SU-DHL-6 (cell line): ENCODE measurements around the gene CD96.
"Not testable (repeated sequence)": the region's sequence is repeated elsewhere in the genome, so short reads cannot be mapped to it uniquely, and the experiment has no call there.

ENCODE experiments used
- H2AFZ ChIP-seq: fragments of 200-600 bp; sonication (generic); 2 replicates; pipeline ENCODE4 v1.6.1; 2014; ENCODE audit warnings: low read depth, mild to moderate bottlenecking, moderate library complexity, mixed read lengths, antibody characterized with exemption, low read length; ENCODE audit not compliant: severe bottlenecking
- H3F3A ChIP-seq: fragments of 200-600 bp; shearing (Covaris generic); 2 replicates; pipeline ENCODE4 v1.6.0; 2016; ENCODE audit warnings: antibody characterized with exemption, mild to moderate bottlenecking; ENCODE audit not compliant: insufficient read depth
- H3K27ac ChIP-seq: fragments of 200-600 bp; sonication (generic); 2 replicates; pipeline ENCODE4 v1.5.1; 2016; ENCODE audit warnings: low read depth, mild to moderate bottlenecking, low read length, moderate library complexity, mixed read lengths
- H3K27me3 ChIP-seq: fragments of 200-600 bp; sonication (generic), shearing (Covaris generic); 2 replicates; pipeline ENCODE4 v1.6.0; 2014; ENCODE audit warnings: mild to moderate bottlenecking, low read length
- H3K36me3 ChIP-seq: fragments of 200-600 bp; sonication (generic); 2 replicates; pipeline ENCODE4 v1.6.1; 2014; ENCODE audit warnings: mild to moderate bottlenecking, low read length, mixed read lengths
- H3K4me2 ChIP-seq: fragments of 300-600, 200-600 bp; shearing (Covaris generic), sonication (generic); 2 replicates; pipeline ENCODE4 v1.6.0; 2014; ENCODE audit warnings: low read length, low read depth, mild to moderate bottlenecking; ENCODE audit not compliant: poor library complexity, severe bottlenecking
- H3K4me3 ChIP-seq: fragments of 200-600 bp; sonication (generic); 2 replicates; pipeline ENCODE4 v1.5.1; 2014; ENCODE audit warnings: antibody characterized with exemption, low read length, mild to moderate bottlenecking, mixed read lengths; ENCODE audit not compliant: insufficient read depth, poor library complexity, severe bottlenecking
- H3K79me2 ChIP-seq: fragments of 200-600 bp; sonication (generic); 2 replicates; pipeline ENCODE4 v1.6.1; 2014; ENCODE audit warnings: mild to moderate bottlenecking, low read length, moderate library complexity; ENCODE audit not compliant: insufficient read depth
- H3K9ac ChIP-seq: fragments of 200-600 bp; sonication (generic); 2 replicates; pipeline ENCODE4 v1.7.0; 2014; ENCODE audit warnings: mild to moderate bottlenecking, low read length
- H3K9me2 ChIP-seq: fragments of 200-600 bp; sonication (generic); replicated peaks from 2 replicates; pipeline ENCODE4 v1.6.1; 2014; ENCODE audit warnings: low read length; ENCODE audit not compliant: insufficient read depth
- H3K9me3 ChIP-seq: fragments of 200-600 bp; sonication (generic); 2 replicates; pipeline ENCODE4 v1.6.1; 2014; ENCODE audit warnings: low read length, mixed read lengths; ENCODE audit not compliant: insufficient read depth
- H4K20me1 ChIP-seq: fragments of 200-600 bp; sonication (generic); 2 replicates; pipeline ENCODE4 v1.6.1; 2014; ENCODE audit warnings: low read depth, mild to moderate bottlenecking, antibody characterized with exemption, low read length, moderate library complexity, mixed read lengths
- EZH2phosphoT487 ChIP-seq: fragments of 200-600 bp; sonication (generic), shearing (Covaris generic); conservative IDR thresholded peaks from 2 replicates; pipeline ENCODE4 v1.6.1; 2018; ENCODE audit warnings: mild to moderate bottlenecking, antibody characterized with exemption, low read length, moderate library complexity, mixed read lengths
- TF ChIP-seq, protein P1 (sequence below): fragments of 200-600 bp; sonication (generic); IDR thresholded peaks from one replicate; pipeline ENCODE4 v1.5.1; 2017; ENCODE audit warnings: antibody characterized with exemption, mild to moderate bottlenecking, low read length, moderate library complexity; ENCODE audit not compliant: insufficient read depth, poor library complexity, severe bottlenecking

CD96 gene

GRCh38 chr3:111627092-111627491 lies 85.1 kb downstream of the CD96 start:
- Histone ChIP-seq H3F3A (no peaks in the 10 kb centered on the region), H2AFZ (no peak overlapping the region), H3K27ac (no peak overlapping the region), H3K27me3 (no peaks in the 10 kb centered on the region; the same call in 1 of the 2 replicates), H3K9me3 (no peaks in the 10 kb centered on the region), H3K4me2 (no peak overlapping the region), H3K9ac (no peak overlapping the region), H3K36me3 (no peaks in the 10 kb centered on the region), H3K4me3 (no peak overlapping the region), H4K20me1 (no peaks in the 10 kb centered on the region), H3K79me2 (no peaks in the 10 kb centered on the region), H3K9me2 (no peaks in the 10 kb centered on the region)
- TF ChIP-seq EZH2phosphoT487, result no peak
- TF ChIP-seq, protein P1, sequence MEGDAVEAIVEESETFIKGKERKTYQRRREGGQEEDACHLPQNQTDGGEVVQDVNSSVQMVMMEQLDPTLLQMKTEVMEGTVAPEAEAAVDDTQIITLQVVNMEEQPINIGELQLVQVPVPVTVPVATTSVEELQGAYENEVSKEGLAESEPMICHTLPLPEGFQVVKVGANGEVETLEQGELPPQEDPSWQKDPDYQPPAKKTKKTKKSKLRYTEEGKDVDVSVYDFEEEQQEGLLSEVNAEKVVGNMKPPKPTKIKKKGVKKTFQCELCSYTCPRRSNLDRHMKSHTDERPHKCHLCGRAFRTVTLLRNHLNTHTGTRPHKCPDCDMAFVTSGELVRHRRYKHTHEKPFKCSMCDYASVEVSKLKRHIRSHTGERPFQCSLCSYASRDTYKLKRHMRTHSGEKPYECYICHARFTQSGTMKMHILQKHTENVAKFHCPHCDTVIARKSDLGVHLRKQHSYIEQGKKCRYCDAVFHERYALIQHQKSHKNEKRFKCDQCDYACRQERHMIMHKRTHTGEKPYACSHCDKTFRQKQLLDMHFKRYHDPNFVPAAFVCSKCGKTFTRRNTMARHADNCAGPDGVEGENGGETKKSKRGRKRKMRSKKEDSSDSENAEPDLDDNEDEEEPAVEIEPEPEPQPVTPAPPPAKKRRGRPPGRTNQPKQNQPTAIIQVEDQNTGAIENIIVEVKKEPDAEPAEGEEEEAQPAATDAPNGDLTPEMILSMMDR, result no peak

DNA sequence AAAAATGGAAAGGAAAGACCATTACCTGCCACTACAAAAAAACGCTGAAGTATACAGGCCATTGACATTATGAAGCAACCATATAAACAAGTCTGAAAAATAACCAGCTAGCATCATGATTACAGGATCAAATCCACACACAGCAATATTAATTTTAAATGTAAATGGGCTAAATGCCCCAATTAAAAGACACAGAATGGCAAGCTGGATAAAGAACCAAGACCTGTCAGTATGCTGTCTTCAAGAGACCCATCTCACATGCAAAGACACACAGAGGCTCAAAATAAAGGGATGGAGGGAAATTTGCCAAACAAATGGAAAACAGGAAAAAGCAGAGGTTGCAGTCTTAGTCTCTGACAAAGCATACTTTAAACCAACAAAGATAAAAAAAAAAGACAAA lies 87.0 kb downstream of the CD96 start:
- not testable (repeated sequence) for H3K79me2 ChIP-seq, H3F3A ChIP-seq, H3K4me2 ChIP-seq, H3K9me2 ChIP-seq, H4K20me1 ChIP-seq, H3K9ac ChIP-seq, H3K27ac ChIP-seq, H3K9me3 ChIP-seq, H3K4me3 ChIP-seq, H3K27me3 ChIP-seq, H2AFZ ChIP-seq, H3K36me3 ChIP-seq

- H3K4me2 ChIP-seq, result not testable (repeated sequence)
These were observed 88.6 kb downstream of the CD96 start for GRCh38 chr3:111630638-111631037.

DNA sequence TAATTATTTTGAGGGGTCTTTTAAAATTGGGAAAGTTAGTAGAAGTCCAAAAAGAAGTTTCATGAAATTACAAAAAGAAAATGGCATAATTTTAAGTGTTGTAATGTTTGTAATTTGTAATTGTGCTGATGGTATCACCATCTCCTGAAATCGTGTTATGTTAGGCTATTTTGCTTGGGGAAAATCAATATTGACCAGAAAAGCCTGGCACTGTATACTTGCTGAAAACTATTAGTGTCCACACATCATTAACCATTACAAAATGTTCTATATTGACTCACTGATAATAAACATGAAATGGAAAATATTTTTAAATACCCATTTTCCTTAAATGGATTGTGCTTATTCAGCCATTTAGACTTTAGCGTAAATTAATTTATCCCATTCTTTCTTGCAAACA lies 93.4 kb downstream of the CD96 start:
- Histone ChIP-seq H2AFZ (no peak overlapping the region), H3K79me2 (no peaks in the 10 kb centered on the region), H4K20me1 (no peaks in the 10 kb centered on the region), H3K36me3 (no peaks in the 10 kb centered on the region), H3K27me3 (no peaks in the 10 kb centered on the region), H3K9me2 (no peaks in the 10 kb centered on the region), H3K27ac (no peak overlapping the region), H3K9me3 (no peaks in the 10 kb centered on the region), H3K4me3 (no peak overlapping the region), H3K4me2 (no peak overlapping the region), H3F3A (no peaks in the 10 kb centered on the region), H3K9ac (no peak overlapping the region)
- TF ChIP-seq, protein P1, result no peak
- no peak for TF ChIP-seq EZH2phosphoT487

More at GRCh38 chr3:111630638-111631037, 88.6 kb downstream of the CD96 start:
- not testable (repeated sequence) for H3K9me3 ChIP-seq, H2AFZ ChIP-seq, H3F3A ChIP-seq, H3K9ac ChIP-seq, H3K79me2 ChIP-seq, H3K9me2 ChIP-seq, H4K20me1 ChIP-seq, H3K36me3 ChIP-seq, H3K4me3 ChIP-seq, H3K27ac ChIP-seq, H3K27me3 ChIP-seq
